PC-9 (cell line): Measurements from ENCODE around the gene DNASE1L3.

ENCODE experiments used
- CTCF ChIP-seq: fragments of 200-600 bp; sonication (generic); conservative IDR thresholded peaks from 2 replicates; pipeline ENCODE4 v1.6.1; 2017; ENCODE audit warnings: mixed run types, antibody characterized with exemption, mild to moderate bottlenecking, moderate library complexity
- EZH2 ChIP-seq: fragments of 200-600 bp; sonication (generic); IDR thresholded peaks from 2 replicates; pipeline ENCODE4 v1.8.0; 2017; ENCODE audit warnings: antibody characterized with exemption, low read depth

- no peak for TF ChIP-seq CTCF
- no peak for TF ChIP-seq EZH2
These were observed 39.4 kb upstream of the DNASE1L3 start for GRCh38 chr3:58250093-58250707.
